HG03439 (cell line): ENCODE measurements around the gene MTNR1A.

Source experiments
- ATAC-seq: cut with Tn5 transposase; IDR thresholded peaks from one replicate; pipeline ENCODE4 v1.9.1; 2021; ENCODE audit warnings: mild to moderate bottlenecking, moderate library complexity; ENCODE audit not compliant: unreplicated experiment

The MTNR1A gene

GRCh38 chr4:186497043-186497442 is 58.3 kb downstream of the MTNR1A start:
- no peak for ATAC-seq

- ATAC-seq, result no peak
Observed at GRCh38 chr4:186494496-186494895, 60.9 kb downstream of the MTNR1A start.

GRCh38 chr4:186487726-186488125 is 67.6 kb downstream of the MTNR1A start:
- no peak for ATAC-seq

- no peak for ATAC-seq
Observed at GRCh38 chr4:186486172-186486571, 69.2 kb downstream of the MTNR1A start.

- ATAC-seq, result no peak
Observed at GRCh38 chr4:186485561-186486062, 69.8 kb downstream of the MTNR1A start.

- ATAC-seq, result no peak
Observed at GRCh38 chr4:186485150-186485549, 70.2 kb downstream of the MTNR1A start.

GRCh38 chr4:186483656-186484055 is 71.7 kb downstream of the MTNR1A start:
- no peak for ATAC-seq
